Measurements from ENCODE around the gene CEP72.
"Not testable (repeated sequence)": the region's sequence is repeated elsewhere in the genome, so short reads cannot be mapped to it uniquely, and the experiment has no call there.

Gene CEP72

GRCh38 chr5:673161-673830 is 61.2 kb downstream of the CEP72 start:
- no peak for DNase-seq

GRCh38 chr5:673831-674629 is 61.9 kb downstream of the CEP72 start:
- DNase-seq: no peak

GRCh38 chr5:674630-675011 is 62.5 kb downstream of the CEP72 start:
- no peak for DNase-seq

- DNase-seq: no peak
Observed at GRCh38 chr5:675111-675870, 63.2 kb downstream of the CEP72 start.

- DNase-seq: no peak
Observed at GRCh38 chr5:675871-676698, 63.9 kb downstream of the CEP72 start.

GRCh38 chr5:676699-677076 is 64.5 kb downstream of the CEP72 start:
- DNase-seq: no peak

GRCh38 chr5:677131-678101 is 65.3 kb downstream of the CEP72 start:
- DNase-seq: no peak

GRCh38 chr5:678521-678920 is 66.4 kb downstream of the CEP72 start:
- not testable (repeated sequence) for DNase-seq

- DNase-seq: not testable (repeated sequence)
Observed at GRCh38 chr5:679166-679895, 67.2 kb downstream of the CEP72 start.

- DNase-seq: not testable (repeated sequence)
Observed at GRCh38 chr5:680118-680795, 68.1 kb downstream of the CEP72 start.

- not testable (repeated sequence) for DNase-seq
Observed at GRCh38 chr5:680836-681235, 68.7 kb downstream of the CEP72 start.

- not testable (repeated sequence) for DNase-seq
Observed at GRCh38 chr5:681317-682191, 69.4 kb downstream of the CEP72 start.

GRCh38 chr5:682216-682615 is 70.1 kb downstream of the CEP72 start:
- DNase-seq: not testable (repeated sequence)

GRCh38 chr5:682651-683358 is 70.7 kb downstream of the CEP72 start:
- DNase-seq: not testable (repeated sequence)

GRCh38 chr5:683551-684481 is 71.7 kb downstream of the CEP72 start:
- DNase-seq: no peak

- no peak for DNase-seq
Observed at GRCh38 chr5:684751-685216, 72.6 kb downstream of the CEP72 start.

Measured in suppressor macrophage (primary cell).